NOMO-1 (cell line): ENCODE measurements around the gene ARG2.
"Not testable (repeated sequence)": the region's sequence is repeated elsewhere in the genome, so short reads cannot be mapped to it uniquely, and the experiment has no call there.

Experiments used
- DNase-seq, 2 experiments: peaks; one replicate each; lab custom pipeline; 2025; ENCODE audit not compliant: unreplicated experiment in 2 of 2; lab: John Stamatoyannopoulos, UW

The ARG2 gene

GRCh38 chr14:67583711-67584644 is 35.7 kb upstream of the ARG2 start:
- DNase-seq, result peak; percentile 25 to 35

- DNase-seq, result no peak
Measured at GRCh38 chr14:67584978-67585377, 34.7 kb upstream of the ARG2 start.

GRCh38 chr14:67586369-67586768 is 33.4 kb upstream of the ARG2 start:
- DNase-seq, result peak in 1 of 2 experiments; percentile 24

- DNase-seq, result no peak
Measured at GRCh38 chr14:67589204-67589770, 30.4 kb upstream of the ARG2 start.

DNA sequence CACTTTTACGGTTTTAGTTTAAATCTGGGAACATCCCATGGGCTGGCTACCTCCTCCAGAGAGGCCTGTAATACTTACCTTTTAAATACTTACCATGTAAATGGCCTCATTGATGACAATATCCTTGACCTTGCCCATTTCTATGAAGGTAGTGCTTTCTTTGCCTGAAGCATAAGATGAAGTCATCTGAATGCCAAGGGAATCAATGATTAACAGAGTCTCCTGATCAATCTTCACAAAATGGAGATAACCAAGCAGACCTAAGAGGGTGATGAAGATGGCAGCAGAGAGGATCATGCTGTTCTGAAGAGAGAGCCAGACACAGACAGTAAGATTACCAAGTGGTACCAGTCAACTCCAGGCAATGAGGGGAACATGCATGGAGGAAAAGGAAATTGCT is 26.1 kb upstream of the ARG2 start:
- not testable (repeated sequence) for DNase-seq

- no peak for DNase-seq
Measured at GRCh38 chr14:67595392-67595791, 24.3 kb upstream of the ARG2 start.

DNA sequence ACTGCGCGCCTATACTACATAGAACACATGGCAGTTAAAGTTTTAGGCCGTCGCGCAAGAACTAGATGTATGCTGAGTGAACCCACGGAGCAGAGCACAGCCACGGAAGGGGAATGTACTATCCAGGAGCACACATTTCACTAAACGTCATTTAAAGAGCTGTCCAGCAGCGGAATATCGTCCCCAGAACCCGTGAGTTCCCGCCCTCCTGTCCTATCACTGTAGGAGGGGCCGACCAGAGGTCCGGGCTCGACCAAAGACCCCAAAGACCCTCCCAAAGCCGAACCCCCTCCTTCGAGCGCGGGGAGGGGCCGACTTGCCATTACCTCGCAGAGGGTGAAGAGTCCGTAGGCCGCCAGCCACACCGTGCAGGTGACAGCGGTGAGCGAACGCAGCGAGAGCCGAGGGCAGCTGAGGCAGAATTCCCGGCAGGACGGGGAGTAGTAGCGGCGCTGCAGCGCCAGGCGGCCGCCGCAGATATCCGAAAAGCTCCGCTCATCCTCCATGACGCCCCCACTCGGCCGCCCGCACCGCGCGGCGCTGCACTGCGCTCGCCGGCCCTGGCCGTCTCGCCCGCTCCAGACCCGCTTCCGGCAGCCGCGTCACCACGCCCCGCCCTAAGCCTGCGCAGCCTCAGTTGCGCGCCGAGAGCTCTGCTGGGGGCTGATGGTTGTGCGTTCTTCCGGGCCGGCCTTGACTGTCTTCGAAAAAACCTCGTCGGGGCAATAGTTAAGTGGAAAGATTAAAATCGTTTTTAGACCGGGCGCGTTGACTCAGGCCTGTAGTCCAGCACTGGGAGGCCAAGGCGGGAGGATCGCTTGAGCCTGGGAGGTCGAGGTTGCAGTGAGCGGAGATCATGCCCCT is 19.8 kb upstream of the ARG2 start, which contains the start of gene PIGH:
Gene PIGH (minus strand): TSS at position 571 of the 864 bp plus-strand sequence. CDS start 65 bp downstream, at position 506.
- DNase-seq, result peak; percentile 73 to 91

DNA sequence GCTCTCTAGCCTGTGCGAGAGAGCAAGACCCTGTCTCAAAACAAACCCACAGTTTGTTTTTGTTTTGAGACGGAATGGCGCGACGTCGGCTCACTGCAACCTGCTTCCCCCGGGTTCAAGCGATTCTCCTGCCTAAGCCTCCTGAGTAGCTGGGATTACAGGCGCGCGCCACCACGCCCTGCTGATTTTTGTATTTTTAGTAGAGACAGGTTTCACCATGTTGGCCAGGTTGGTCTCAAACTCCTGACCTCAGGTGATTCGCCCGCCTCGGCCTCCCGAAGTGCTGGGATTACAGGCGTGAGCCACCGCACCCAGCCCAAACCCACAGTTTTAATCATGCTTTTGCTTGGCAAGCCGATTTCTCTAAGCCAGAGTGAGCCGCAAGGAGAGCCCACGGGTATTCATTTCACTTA is 19.2 kb upstream of the ARG2 start:
- DNase-seq, result not testable (repeated sequence)

- DNase-seq, result no peak
Measured at GRCh38 chr14:67602076-67602475, 17.6 kb upstream of the ARG2 start.

- no peak for DNase-seq
Measured at GRCh38 chr14:67602995-67603545, 16.6 kb upstream of the ARG2 start.

GRCh38 chr14:67607646-67608045 is 12.1 kb upstream of the ARG2 start:
- no peak for DNase-seq

- no peak for DNase-seq
Measured at GRCh38 chr14:67609642-67610310, 9.9 kb upstream of the ARG2 start.

DNA sequence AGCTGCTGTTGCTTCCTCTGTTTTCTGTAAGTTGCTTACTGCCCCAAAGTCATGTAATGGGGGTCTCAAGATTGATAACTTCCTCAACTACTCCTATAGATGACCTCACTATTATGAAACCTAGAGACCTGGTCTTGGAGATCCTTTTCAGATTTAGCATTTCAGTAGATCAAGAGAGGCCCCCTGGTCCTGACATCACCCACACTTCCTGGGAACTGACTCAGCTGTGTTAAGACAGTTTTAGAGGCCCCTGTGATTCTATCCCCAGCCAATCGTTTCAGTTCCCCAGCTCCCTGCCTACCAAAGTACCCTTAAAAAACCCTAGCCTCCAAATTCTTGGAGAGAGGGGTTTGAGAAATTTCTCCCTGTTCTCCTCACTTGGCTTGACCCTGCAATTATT is 9.2 kb upstream of the ARG2 start:
- DNase-seq, result no peak

- peak; percentile 48 to 71 for DNase-seq
Measured at GRCh38 chr14:67618617-67619063, 1.1 kb upstream of the ARG2 start.

DNA sequence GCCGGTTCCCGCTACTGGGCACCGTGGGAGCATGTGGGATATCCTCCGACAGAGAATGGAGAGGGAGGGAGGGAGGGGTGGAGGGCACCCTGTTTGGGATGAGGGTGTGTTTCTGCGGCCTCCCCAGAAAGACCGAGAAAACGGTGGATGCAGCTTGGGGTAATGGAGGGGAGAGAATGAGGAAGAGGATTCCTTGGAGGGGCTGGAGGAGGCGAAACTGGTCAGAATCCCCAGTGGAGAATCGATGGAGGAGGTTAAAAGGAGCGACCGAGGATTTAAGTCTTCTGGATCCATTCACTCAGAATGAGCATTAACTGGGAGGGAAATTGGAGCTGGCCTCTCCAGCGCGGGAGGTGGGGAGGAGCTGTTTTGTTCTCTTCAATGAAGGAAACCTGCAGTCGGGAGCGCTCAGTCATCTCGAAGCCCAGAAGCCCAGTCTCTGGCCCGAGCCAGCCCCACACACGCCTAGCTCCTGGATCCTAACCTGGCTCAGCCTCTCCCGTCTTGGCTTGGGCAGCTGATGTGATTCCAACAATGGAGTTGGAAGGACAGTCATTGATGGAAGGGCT is 581 bp downstream of the ARG2 start:
- no peak for DNase-seq

GRCh38 chr14:67622675-67623074 is 3.0 kb downstream of the ARG2 start:
- peak in 1 of 2 experiments; percentile 58 for DNase-seq

- DNase-seq, result no peak
Measured at GRCh38 chr14:67623114-67623513, 3.4 kb downstream of the ARG2 start.

DNA sequence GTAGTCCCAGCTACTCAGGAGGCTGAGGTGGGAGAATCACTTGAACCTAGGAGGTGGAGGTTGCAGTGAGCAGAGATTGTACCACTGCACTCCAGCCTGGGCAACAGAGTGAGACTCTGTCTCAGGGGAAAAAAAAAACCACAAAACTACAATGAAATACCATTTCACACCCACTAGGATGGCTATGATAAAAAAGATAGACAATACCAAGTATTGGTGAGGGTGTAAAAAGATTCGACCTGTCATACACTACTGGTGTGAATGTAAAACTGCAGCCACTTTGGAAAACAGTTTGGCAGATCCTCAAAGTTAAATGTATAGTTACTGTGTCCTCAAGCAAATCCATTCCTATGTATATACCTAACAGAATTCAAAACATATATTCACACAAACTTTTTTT is 6.4 kb downstream of the ARG2 start:
- DNase-seq, result not testable (repeated sequence)

- DNase-seq, result no peak
Measured at GRCh38 chr14:67627519-67627918, 7.8 kb downstream of the ARG2 start.

GRCh38 chr14:67630186-67630585 is 10.5 kb downstream of the ARG2 start:
- no peak for DNase-seq
